Colonic mucosa (tissue), 4 donors: ENCODE data around the gene CCDC97. TPM values are rescaled to one million over a fixed set of nuclear protein-coding genes. Genes with fewer than 3 reads are reported as not detected.

Experiments
- DNase-seq: peaks from one replicate; pipeline ENCODE4 v3.0.0-alpha.2; 2020
- H3K27ac ChIP-seq: fragments of 200-600 bp; one replicate; pipeline ENCODE4 v1.8.0; 2021
- H3K27me3 ChIP-seq: fragments of 200-600 bp; one replicate; pipeline ENCODE4 v1.8.0; 2021
- H3K36me3 ChIP-seq: fragments of 200-600 bp; one replicate; pipeline ENCODE4 v1.8.0; 2021
- H3K4me1 ChIP-seq: fragments of 200-600 bp; one replicate; pipeline ENCODE4 v1.8.0; 2021; ENCODE audit warnings: mild to moderate bottlenecking
- H3K4me3 ChIP-seq: fragments of 200-600 bp; one replicate; pipeline ENCODE4 v1.8.0; 2021
- H3K9ac ChIP-seq, 2 donors: one replicate each; pipeline ENCODE4 v1.7.0; 2013; ENCODE audit warnings: control low read depth in 2 of 2, low read depth in 2 of 2, low read length in 2 of 2
- H3K9me3 ChIP-seq: fragments of 200-600 bp; one replicate; pipeline ENCODE4 v1.8.0; 2021
- CTCF ChIP-seq: fragments of 200-600 bp; IDR thresholded peaks from one replicate; pipeline ENCODE4 v1.8.0; 2022; ENCODE audit warnings: antibody characterized with exemption, mild to moderate bottlenecking
- intact Hi-C: fragments of 100-400 bp; cut with DNase I; formaldehyde crosslinking; loops from one replicate; pipeline ENCODE4 v1.14.1; 2022
- total RNA-seq, 2 donors: library from RNA; stranded (reverse); fragmentation: NEBNext Ultra II Directional in 1 of 2; extraction: Animal tissue kit (Norgen Biotek cat#: 25700) in 1 of 2; gene quantifications; one replicate each; pipeline ENCODE4 v1.2.1, GENCODE V29; 2021
- donor health status: healthy.
- donor health status: DM: no; HTN: no; CAD: no.
- donor health status: DM: no; HTN: no; CAD: no.

The CCDC97 gene
- total RNA-seq, 2 donors from 2014 or later = 20.6 to 30.5 TPM

DNA sequence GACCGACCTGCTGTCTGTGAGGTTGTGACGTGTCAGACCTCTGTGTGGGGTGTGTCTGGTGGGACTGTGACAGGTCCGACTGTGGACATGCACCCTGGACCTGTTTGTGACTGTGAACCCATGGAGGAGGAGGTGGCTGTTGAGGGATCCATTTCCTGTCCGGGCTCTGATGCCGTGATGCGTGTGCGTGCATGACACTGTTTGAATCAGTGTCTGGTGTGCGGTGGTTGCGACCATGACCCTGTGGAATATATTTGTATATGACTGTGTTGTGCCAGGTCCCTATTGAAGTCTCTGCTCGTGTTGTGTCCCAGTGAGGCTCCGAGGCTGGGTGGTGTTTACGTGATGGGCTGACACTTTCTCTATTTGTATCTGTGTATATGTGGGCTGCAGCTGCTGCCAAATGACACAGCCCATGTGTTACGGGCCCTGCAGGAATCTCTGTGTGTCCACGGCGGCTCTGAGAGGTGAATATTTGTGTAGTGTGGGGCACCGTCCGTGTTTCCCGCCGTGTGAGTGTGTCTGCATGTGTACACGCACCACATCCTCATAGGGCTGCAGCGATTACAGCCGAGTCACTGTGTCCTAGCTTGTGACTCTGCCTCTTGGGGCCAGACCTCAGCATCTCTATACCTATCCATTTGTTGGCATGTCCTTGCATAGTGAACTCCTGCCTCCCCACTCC, 18.3 kb downstream of the CCDC97 start:
- Histone ChIP-seq H3K9ac (peak overlapping the region; percentile 53 to 54), H3K36me3 (no peaks in the 10 kb centered on the region), H3K27me3 (no peaks in the 10 kb centered on the region), H3K4me1 (peaks cover 29% of the 10 kb centered on the region), H3K9me3 (no peaks in the 10 kb centered on the region), H3K4me3 (peak overlapping the region; percentile 30), H3K27ac (peak overlapping the region; percentile 67)
- no peak for DNase-seq
- TF ChIP-seq CTCF = no peak
- intact Hi-C loops = loop anchor here (10.0 kb wide), 1 partner anchor 107 kb away; the partner anchor contains the start of gene DMAC2

GRCh38 chr19:41328842-41329225, 18.9 kb downstream of the CCDC97 start:
- H3K36me3 ChIP-seq = no peaks in the 10 kb centered on the region
- H3K27me3 ChIP-seq = no peaks in the 10 kb centered on the region
- TF ChIP-seq CTCF = no peak
- intact Hi-C loops = loop anchor here (10.0 kb wide), 1 partner anchor 106 kb away; the partner anchor contains the start of gene DMAC2
- peak overlapping the region; percentile 67 for H3K27ac ChIP-seq
- H3K9me3 ChIP-seq = no peaks in the 10 kb centered on the region
- H3K9ac ChIP-seq = peak overlapping the region in 1 of 2 donors; percentile 54
- no peak for DNase-seq
- no peak overlapping the region for H3K4me3 ChIP-seq
- H3K4me1 ChIP-seq = peaks cover 29% of the 10 kb centered on the region

DNA sequence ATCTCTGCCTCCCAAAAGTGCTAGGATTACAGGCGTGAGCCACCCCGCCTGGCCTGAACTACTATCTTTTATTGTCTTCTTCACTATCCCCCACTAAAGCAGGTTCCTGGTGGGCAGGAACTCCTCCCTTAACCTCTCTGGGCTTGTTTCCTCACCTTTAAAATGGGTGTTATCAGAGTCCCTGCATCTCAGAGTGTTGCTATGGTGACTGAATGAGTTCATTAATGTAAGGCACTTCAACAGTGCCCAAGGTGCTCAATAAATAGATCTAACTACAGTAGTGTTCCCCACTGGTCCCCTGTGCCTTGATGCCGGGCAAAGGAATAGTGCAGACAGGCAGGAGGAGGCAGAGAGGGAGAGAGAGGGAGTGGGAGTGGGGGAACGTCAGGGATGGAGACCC, 20.5 kb downstream of the CCDC97 start:
- H3K27ac ChIP-seq = no peak overlapping the region
- H3K27me3 ChIP-seq = no peaks in the 10 kb centered on the region

GRCh38 chr19:41330946-41331678, 21.1 kb downstream of the CCDC97 start:
- no peak for DNase-seq
- Histone ChIP-seq H3K27me3 (no peaks in the 10 kb centered on the region), H3K4me3 (no peak overlapping the region), H3K4me1 (peaks cover 14% of the 10 kb centered on the region), H3K36me3 (no peaks in the 10 kb centered on the region), H3K27ac (no peak overlapping the region), H3K9me3 (no peaks in the 10 kb centered on the region), H3K9ac (no peak overlapping the region)
- intact Hi-C loops = no loop called here
- no peak for TF ChIP-seq CTCF

More for the DNA sequence above, 20.5 kb downstream of the CCDC97 start:
- no peaks in the 10 kb centered on the region for H3K36me3 ChIP-seq
- no peak for DNase-seq
- H3K9ac ChIP-seq = no peak overlapping the region
- TF ChIP-seq CTCF = no peak
- H3K4me1 ChIP-seq = peaks cover 19% of the 10 kb centered on the region
- H3K9me3 ChIP-seq = no peaks in the 10 kb centered on the region
- H3K4me3 ChIP-seq = no peak overlapping the region
- intact Hi-C loops = no loop called here

DNA sequence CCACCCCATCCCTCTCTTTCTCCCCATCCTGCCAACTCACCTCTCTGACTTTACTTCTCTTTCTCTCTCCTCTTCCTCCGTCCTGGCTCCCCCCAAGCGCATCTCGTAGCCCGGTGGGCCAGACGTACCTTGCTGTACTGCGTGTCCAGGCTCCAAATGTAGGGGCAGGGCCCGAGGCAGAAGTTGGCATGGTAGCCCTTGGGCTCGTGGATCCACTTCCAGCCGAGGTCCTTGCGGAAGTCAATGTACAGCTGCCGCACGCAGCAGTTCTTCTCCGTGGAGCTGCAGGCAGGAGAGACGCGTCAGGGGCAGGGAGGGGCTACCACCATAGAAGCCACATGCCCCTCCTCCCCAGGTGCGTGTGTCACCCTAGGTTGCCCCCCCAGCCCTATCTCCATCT, 22.0 kb downstream of the CCDC97 start:
- intact Hi-C loops = no loop called here
- no peaks in the 10 kb centered on the region for H3K9me3 ChIP-seq
- H3K4me3 ChIP-seq = no peak overlapping the region
- no peak for TF ChIP-seq CTCF
- H3K4me1 ChIP-seq = peaks cover 14% of the 10 kb centered on the region
- H3K36me3 ChIP-seq = no peaks in the 10 kb centered on the region
- no peak overlapping the region for H3K9ac ChIP-seq
- DNase-seq = no peak
- no peak overlapping the region for H3K27ac ChIP-seq
- H3K27me3 ChIP-seq = no peaks in the 10 kb centered on the region
